HG02623 (cell line): ENCODE measurements around the gene IKBKE.

Experiments used
- ATAC-seq: cut with Tn5 transposase; IDR thresholded peaks from one replicate; pipeline ENCODE4 v1.9.1; 2021; ENCODE audit warnings: moderate library complexity; ENCODE audit not compliant: unreplicated experiment

Gene IKBKE

GRCh38 chr1:206511362-206512057 is 41.2 kb downstream of the IKBKE start:
- ATAC-seq = no peak

DNA sequence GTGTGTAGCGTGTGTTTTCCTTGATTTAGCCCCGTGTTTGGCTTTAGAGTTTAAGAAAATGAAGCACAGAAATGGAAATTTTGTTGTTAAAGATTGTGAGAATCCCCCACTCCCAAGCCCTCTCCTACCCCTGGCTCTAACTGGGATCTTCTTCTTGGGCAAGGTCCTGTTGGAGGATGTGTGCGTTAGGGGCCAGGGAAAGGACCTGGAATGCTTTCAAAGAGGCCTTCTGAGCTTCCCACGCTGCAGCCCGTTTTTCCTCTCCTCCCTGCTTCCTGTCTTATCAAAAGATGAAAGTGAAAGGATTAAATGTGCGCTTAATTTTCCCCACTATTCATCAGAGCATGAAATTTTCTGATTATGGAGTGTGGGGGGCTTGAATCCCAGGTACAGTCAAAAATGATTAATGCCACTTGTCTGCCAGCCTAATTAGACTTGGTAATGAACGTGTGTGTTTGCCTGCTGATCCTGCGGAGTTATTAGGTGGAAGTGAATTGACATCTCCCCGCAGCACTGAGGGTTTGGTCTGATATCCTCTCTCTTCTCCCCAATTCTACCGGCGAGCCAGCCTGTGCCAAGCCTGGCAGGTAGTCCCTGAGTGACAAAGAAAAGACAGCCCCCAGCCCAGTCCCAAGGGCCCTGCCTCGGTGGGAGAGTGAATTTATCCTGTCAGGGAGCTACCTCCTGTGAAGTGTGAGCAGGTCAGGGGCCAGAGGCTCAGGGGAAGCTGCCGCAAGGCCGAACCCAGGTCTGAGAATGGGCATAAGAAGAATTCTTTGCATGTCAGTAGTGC is 42.0 kb downstream of the IKBKE start:
- no peak for ATAC-seq

- no peak for ATAC-seq
These were observed 42.5 kb downstream of the IKBKE start for GRCh38 chr1:206512851-206513180.

- no peak for ATAC-seq
These were observed 43.2 kb downstream of the IKBKE start for GRCh38 chr1:206513312-206514111.

GRCh38 chr1:206514813-206515387 is 44.6 kb downstream of the IKBKE start:
- ATAC-seq = no peak

DNA sequence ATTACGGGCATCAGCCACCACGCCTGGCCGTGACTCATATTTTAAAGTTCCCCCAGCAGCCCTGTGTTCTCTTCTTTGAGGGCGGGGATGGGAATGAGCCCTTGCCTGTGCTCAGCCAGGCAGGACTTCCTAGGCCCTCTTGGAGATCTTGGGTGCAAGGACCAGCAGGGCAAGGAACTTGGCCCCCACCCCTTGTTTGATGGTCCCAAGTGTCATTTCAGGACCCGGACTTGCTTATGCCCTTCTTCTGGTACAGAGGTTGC is 46.4 kb downstream of the IKBKE start:
- no peak for ATAC-seq

GRCh38 chr1:206517784-206518183 is 47.5 kb downstream of the IKBKE start:
- ATAC-seq = no peak

DNA sequence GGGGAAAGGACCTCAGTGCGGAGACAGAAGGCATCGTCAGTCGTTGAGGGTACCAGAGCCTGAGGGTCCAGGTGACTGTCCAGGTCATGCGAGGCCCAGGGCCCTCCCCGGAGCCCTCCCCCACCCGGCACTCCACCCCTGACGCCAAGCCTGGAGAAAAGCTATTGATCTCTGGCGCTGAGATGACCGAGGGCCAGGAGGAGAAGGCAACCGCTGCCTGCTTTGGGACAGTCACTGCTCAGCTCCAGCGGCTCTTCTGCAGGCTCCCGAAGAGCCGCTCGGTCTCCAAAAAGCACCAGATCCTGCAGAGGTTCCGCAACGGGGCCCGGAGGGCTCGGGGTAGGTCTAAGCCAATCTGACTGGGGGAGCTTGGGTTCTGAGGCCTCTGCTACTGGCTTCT is 47.9 kb downstream of the IKBKE start:
- ATAC-seq = no peak

- no peak for ATAC-seq
These were observed 48.5 kb downstream of the IKBKE start for GRCh38 chr1:206518743-206519142.

GRCh38 chr1:206521127-206521526 is 50.9 kb downstream of the IKBKE start:
- ATAC-seq = no peak

GRCh38 chr1:206521694-206522402 is 51.6 kb downstream of the IKBKE start:
- ATAC-seq = no peak

GRCh38 chr1:206524739-206525364 is 54.6 kb downstream of the IKBKE start:
- ATAC-seq = no peak

GRCh38 chr1:206526064-206526911 is 56.0 kb downstream of the IKBKE start:
- ATAC-seq = no peak

GRCh38 chr1:206529425-206529824 is 59.1 kb downstream of the IKBKE start:
- no peak for ATAC-seq

DNA sequence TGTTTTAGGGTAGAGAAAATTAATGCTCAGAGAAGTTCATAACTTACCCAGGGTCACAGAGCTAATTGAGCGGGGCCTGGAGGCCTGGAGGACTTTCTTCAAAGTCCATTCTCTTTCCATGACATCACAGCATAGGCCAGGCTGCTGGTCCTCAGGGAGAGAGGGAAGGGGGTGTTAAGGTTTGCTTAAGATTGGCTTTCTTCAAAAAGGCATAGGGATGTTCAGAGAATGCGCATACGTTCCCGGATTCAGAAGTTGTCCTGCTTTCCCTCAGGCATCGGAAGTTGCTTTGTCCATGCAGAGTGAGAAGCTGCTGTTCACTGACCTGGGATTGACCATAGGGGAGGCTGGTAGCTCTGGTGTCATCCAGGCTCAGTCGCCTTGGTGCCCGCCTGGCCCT is 62.1 kb downstream of the IKBKE start:
- ATAC-seq = no peak

DNA sequence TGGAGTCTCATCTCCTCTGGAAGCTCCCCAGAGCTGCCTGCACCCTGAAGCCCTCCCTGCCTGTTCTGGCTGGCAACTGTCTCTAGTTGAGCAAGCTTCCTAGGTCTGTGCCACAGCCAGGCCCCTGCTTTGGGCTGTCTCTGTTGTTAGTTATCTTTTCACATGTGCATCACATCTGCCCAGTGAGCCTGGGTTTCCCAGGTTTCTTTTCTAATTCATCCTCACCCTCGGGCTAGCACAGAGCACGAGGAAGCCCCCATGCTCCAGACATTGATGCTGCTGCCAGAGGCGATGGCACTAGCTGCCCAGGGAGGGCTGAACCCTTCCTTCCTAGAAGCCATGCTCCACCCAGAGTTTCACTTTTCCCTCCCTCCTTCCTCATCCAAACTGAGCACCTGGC is 64.3 kb downstream of the IKBKE start:
- no peak for ATAC-seq

DNA sequence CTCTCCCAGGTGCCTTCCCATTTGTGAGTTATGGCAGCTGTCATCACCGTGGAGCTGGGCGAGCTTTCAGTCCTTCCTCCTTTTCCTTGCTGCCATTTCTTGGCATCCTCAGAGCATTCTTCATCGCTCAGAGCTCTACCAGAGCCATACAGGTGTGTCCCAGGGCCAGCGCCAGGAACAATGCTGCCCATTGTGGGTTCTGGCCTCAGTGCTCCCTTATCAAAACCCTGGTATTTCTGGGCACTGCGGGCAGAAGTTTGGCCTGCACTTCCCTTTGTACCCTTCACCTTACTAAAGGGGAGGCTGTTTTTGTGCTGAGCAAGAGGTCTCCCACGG is 65.5 kb downstream of the IKBKE start:
- no peak for ATAC-seq

- ATAC-seq = no peak
These were observed 66.9 kb downstream of the IKBKE start for GRCh38 chr1:206537141-206537540.

DNA sequence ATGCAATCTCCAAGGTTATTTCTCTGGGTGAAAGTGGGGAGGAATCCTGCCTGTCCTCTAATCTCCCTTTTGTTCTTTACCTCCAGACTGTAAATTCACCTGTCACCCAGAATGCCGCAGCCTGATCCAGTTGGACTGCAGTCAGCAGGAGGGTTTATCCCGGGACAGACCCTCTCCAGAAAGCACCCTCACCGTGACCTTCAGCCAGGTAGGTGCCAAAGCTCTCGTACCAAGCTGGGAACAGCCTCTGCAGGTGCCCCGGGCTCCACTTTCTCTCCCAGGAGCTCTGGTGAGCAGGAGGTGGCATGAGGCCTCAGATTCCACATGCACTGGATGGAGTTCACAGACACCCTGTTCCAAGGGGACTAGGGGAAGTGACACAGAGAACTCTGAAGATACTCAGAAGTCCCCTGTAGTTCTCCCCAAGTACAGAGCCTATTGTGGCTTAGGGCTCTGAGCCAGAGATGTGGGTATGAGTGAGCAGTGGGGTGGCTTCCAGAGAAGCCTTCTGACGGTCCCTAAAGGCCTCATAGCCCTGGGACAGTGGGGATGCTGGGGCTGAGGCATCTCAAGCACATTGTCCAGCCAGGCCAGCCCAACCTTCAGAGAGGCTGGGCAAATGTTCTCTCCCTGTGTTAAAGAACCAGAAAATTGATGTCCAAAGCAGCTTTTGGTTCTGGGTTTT is 68.0 kb downstream of the IKBKE start:
- ATAC-seq = no peak
